Smooth muscle cell (in vitro differentiated cells): ENCODE results near the gene KAT14. TPM values are rescaled to one million over a fixed set of nuclear protein-coding genes. Genes with fewer than 3 reads are reported as not detected.

Source experiments
- DNase-seq: peaks from one replicate; lab custom pipeline; 2025; ENCODE audit not compliant: unreplicated experiment; lab: John Stamatoyannopoulos, UW
- H2AFZ ChIP-seq: fragments of 200-600 bp; sonication (generic); 2 replicates; pipeline ENCODE4 v1.6.0; 2016; ENCODE audit warnings: antibody characterized with exemption, low read depth, mild to moderate bottlenecking
- H3F3A ChIP-seq: fragments of 200-600 bp; sonication (generic); 2 replicates; pipeline ENCODE4 v1.6.0; 2017; ENCODE audit warnings: antibody characterized with exemption, low read depth
- H3K27ac ChIP-seq: fragments of 200-600 bp; sonication (generic); 2 replicates; pipeline ENCODE4 v1.5.1; 2016; ENCODE audit warnings: low read depth, mild to moderate bottlenecking
- H3K27me3 ChIP-seq: fragments of 200-600 bp; sonication (generic); 2 replicates; pipeline ENCODE4 v1.6.1; 2016; ENCODE audit warnings: low read depth, mild to moderate bottlenecking
- H3K36me3 ChIP-seq: fragments of 200-600 bp; sonication (generic); 2 replicates; pipeline ENCODE4 v1.5.1; 2016; ENCODE audit warnings: low read depth
- H3K4me1 ChIP-seq: fragments of 200-600 bp; sonication (generic); 2 replicates; pipeline ENCODE4 v1.5.1; 2016; ENCODE audit warnings: low read depth
- H3K4me2 ChIP-seq: fragments of 200-600 bp; sonication (generic); 2 replicates; pipeline ENCODE4 v1.6.0; 2016; ENCODE audit warnings: mild to moderate bottlenecking
- H3K4me3 ChIP-seq: fragments of 200-600 bp; sonication (generic); 2 replicates; pipeline ENCODE4 v1.5.1; 2016; ENCODE audit warnings: mild to moderate bottlenecking
- H3K79me2 ChIP-seq: fragments of 200-600 bp; sonication (generic); 2 replicates; pipeline ENCODE4 v1.6.0; 2016; ENCODE audit warnings: low read depth, mild to moderate bottlenecking
- H3K9ac ChIP-seq: fragments of 200-600 bp; sonication (generic); 2 replicates; pipeline ENCODE4 v1.6.0; 2016; ENCODE audit warnings: low read depth
- H3K9me3 ChIP-seq: fragments of 200-600 bp; sonication (generic); replicated peaks from 2 replicates; pipeline ENCODE4 v1.5.1; 2016; ENCODE audit warnings: low read depth
- H4K20me1 ChIP-seq: fragments of 200-600 bp; sonication (generic); 2 replicates; pipeline ENCODE4 v1.6.0; 2016; ENCODE audit warnings: low read depth
- CTCF ChIP-seq: fragments of 200-600 bp; sonication (generic); IDR thresholded peaks from 2 replicates; pipeline ENCODE4 v1.5.1; 2017; ENCODE audit warnings: borderline replicate concordance, mild to moderate bottlenecking, antibody characterized with exemption; ENCODE audit not compliant: insufficient read depth, poor library complexity, severe bottlenecking
- WGBS: methylation state at CpG from one replicate; pipeline ENCODE4 v1.1.7; 2016; ENCODE audit warnings: low lambda C conversion rate; 5-methylcytosine and 5-hydroxymethylcytosine counted together
- polyA plus RNA-seq: library from polyadenylated mRNA; unstranded; fragments of >200 nt; fragmentation: Nextera tagmentation; extraction: Ambion mirVana; gene quantifications from 2 replicates; pipeline ENCODE4 v1.2.1, GENCODE V29; 2016
- total RNA-seq: library from RNA; depleted of rRNA; stranded (reverse); fragments of >200 nt; gene quantifications from 2 replicates; pipeline ENCODE4 v1.2.3, GENCODE V29; 2014

Gene KAT14
- total and polyA plus RNA-seq, 2 experiments from 2014 or later = 7.0 to 7.1 TPM

- Histone ChIP-seq H3K4me1 (no peaks in the 10 kb centered on the region), H3K36me3 (no peaks in the 10 kb centered on the region), H2AFZ (no peak overlapping the region), H3K4me2 (no peak overlapping the region), H3K27me3 (no peaks in the 10 kb centered on the region), H3K79me2 (peaks cover 5% of the 10 kb centered on the region), H3K9ac (no peak overlapping the region), H4K20me1 (peaks cover 4% of the 10 kb centered on the region), H3F3A (no peaks in the 10 kb centered on the region), H3K9me3 (no peaks in the 10 kb centered on the region), H3K27ac (no peak overlapping the region), H3K4me3 (no peak overlapping the region)
- no peak for TF ChIP-seq CTCF
- 89% methylated on average over 3 of the region's 3 CpGs for WGBS
- DNase-seq = no peak
These were observed 27.9 kb downstream of the KAT14 start for GRCh38 chr20:18165553-18165952.

DNA sequence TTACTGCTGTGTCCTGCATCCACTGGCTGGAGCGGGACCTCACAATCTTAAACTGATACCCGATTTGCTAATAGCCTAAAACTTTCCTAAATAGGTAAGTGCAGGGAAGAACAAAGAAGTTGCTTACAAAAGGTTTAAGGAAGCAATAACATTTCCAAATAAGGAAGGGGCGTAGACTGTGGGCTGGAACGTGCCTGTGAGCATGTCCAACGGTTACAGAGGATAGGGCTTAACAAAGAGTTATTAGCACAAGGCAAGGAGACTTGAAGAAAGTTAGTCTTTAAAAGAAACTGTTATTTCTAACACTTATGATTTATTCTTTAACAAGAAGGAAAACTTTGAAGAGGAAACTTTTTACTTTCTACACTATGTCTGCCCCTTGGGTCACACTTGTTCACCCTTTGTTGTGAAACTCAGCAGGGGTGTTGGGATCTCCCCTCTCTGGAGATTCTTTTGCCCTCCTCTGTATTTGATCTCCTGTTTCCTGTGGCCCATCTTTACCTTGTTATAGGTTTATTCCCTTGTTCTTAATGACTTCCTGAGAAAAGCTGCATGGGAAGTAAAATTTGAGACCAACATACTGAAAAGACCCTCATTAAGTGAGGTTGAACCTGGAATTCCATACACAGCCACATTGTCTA lies 28.7 kb downstream of the KAT14 start:
- H2AFZ ChIP-seq = no peak overlapping the region
- 81% methylated on average over 5 of the region's 5 CpGs for WGBS
- no peaks in the 10 kb centered on the region for H3K4me1 ChIP-seq
- H3K9me3 ChIP-seq = no peaks in the 10 kb centered on the region
- no peak overlapping the region for H3K9ac ChIP-seq
- H3F3A ChIP-seq = no peaks in the 10 kb centered on the region
- no peak for DNase-seq
- H3K27me3 ChIP-seq = no peaks in the 10 kb centered on the region
- no peak for TF ChIP-seq CTCF
- no peak overlapping the region for H3K4me3 ChIP-seq
- H3K79me2 ChIP-seq = peaks cover 5% of the 10 kb centered on the region
- H3K36me3 ChIP-seq = no peaks in the 10 kb centered on the region
- H3K4me2 ChIP-seq = no peak overlapping the region
- H4K20me1 ChIP-seq = peaks cover 4% of the 10 kb centered on the region
- H3K27ac ChIP-seq = no peak overlapping the region

- Histone ChIP-seq H3K4me3 (no peak overlapping the region), H3K4me1 (no peaks in the 10 kb centered on the region), H3F3A (no peaks in the 10 kb centered on the region), H3K9me3 (no peaks in the 10 kb centered on the region), H2AFZ (no peak overlapping the region), H3K9ac (no peak overlapping the region), H3K36me3 (no peaks in the 10 kb centered on the region), H3K79me2 (peaks cover 5% of the 10 kb centered on the region), H3K27ac (no peak overlapping the region), H4K20me1 (peaks cover 4% of the 10 kb centered on the region), H3K27me3 (no peaks in the 10 kb centered on the region), H3K4me2 (no peak overlapping the region)
- TF ChIP-seq CTCF = no peak
- DNase-seq = no peak
- 87% methylated on average over 1 of the region's 1 CpG for WGBS
These were observed 29.3 kb downstream of the KAT14 start for GRCh38 chr20:18166950-18167349.

DNA sequence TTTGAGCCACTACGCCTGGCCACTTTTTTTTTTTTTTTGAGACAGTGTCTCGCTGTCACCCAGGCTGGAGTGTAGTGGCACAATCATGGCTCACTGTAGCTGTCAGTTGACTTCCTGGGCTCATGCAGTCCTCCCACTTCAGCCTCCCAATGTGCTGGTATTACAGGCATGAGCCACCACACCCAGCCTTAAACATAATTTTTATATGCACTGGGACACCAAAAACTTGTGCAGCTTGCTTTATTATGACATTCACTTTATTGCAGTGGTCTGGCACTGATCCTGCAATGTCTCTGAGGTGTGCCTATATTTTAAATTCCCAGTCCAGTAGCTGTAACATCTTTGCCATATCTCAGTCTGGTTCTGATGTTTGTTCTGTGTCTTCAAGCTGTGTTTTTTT lies 34.7 kb downstream of the KAT14 start:
- H3K27me3 ChIP-seq = no peaks in the 10 kb centered on the region
- H3K9me3 ChIP-seq = no peaks in the 10 kb centered on the region
- H3K4me3 ChIP-seq = no peak overlapping the region
- H4K20me1 ChIP-seq = no peaks in the 10 kb centered on the region
- H3K4me2 ChIP-seq = no peak overlapping the region
- TF ChIP-seq CTCF = no peak
- no peak overlapping the region for H2AFZ ChIP-seq
- no peaks in the 10 kb centered on the region for H3K4me1 ChIP-seq
- WGBS = 100% methylated on average over 2 of the region's 2 CpGs
- H3K27ac ChIP-seq = no peak overlapping the region
- H3K36me3 ChIP-seq = no peaks in the 10 kb centered on the region
- no peaks in the 10 kb centered on the region for H3F3A ChIP-seq
- no peak for DNase-seq
- H3K9ac ChIP-seq = no peak overlapping the region
- peaks cover 5% of the 10 kb centered on the region for H3K79me2 ChIP-seq
